HCT116 (cell line): ENCODE data around the gene S100A3. TPM values are rescaled to one million over a fixed set of nuclear protein-coding genes. Genes with fewer than 3 reads are reported as not detected.

Experiments used
- ATAC-seq: fragments of 200-7000 bp; cut with Tn5 transposase; 2 replicates; pipeline ENCODE4 v1.9.1; 2020; ENCODE audit warnings: mild to moderate bottlenecking, moderate library complexity
- BruUV-seq: library from RNA; stranded (reverse); fragments of 400-500 nt; replicated peaks from 2 replicates; lab custom pipeline; 2021; lab: Mats Ljungman, UMichigan
- CTCF ChIA-PET: fragments of 300-600 bp; sonication (Branson Sonifier 250); formaldehyde crosslinking; loops from one replicate; lab custom pipeline; 2021; ENCODE audit warnings: antibody characterized with exemption; lab: Charles Lee
- POLR2A ChIA-PET: fragments of 300-600, 350-600 bp; sonication (Branson Sonifier 250); formaldehyde crosslinking; loops from one replicate; lab custom pipeline; 2021; ENCODE audit warnings: antibody characterized with exemption; lab: Charles Lee
- RAD21 ChIA-PET, 2 experiments: fragments of 300-600 bp; sonication (Branson Sonifier 250); formaldehyde crosslinking; loops; one replicate each; lab custom pipeline; 2023; ENCODE audit warnings: low total read pairs in 2 of 2; ENCODE audit not compliant: uncharacterized antibody in 2 of 2, unreplicated experiment in 2 of 2, low non-redundant PET in 1 of 2; lab: Charles Lee
- DNase-seq: peaks from one replicate; pipeline ENCODE4 v3.0.0-alpha.2; 2010; ENCODE audit warnings: low read depth, low spot score
- H2AFZ ChIP-seq: fragments of 200-600 bp; shearing (Covaris generic), sonication (generic); 2 replicates; pipeline ENCODE4 v1.6.1; 2017; ENCODE audit warnings: low read depth, mixed run types, mixed read lengths, antibody characterized with exemption, low read length; ENCODE audit not compliant: poor library complexity, severe bottlenecking
- H3K27ac ChIP-seq: 2 replicates; pipeline ENCODE4 v1.5.1; 2012; ENCODE audit warnings: low read depth, low read length
- H3K27me3 ChIP-seq: fragments of 200-600 bp; sonication (generic); 2 replicates; pipeline ENCODE4 v1.6.1; 2016; ENCODE audit warnings: mixed run types, low read length, mixed read lengths; ENCODE audit not compliant: insufficient read depth
- H3K36me3 ChIP-seq, 2 experiments: fragments of 200-500 bp in 1 of 2; fragments of 200-600 bp in 1 of 2; sonication (Bioruptor generic) in 1 of 2; sonication (generic) in 1 of 2; 2 replicates each; pipeline versions ENCODE4 v1.5.1 to v1.6.1; 2014 to 2016; ENCODE audit warnings: low read length in 2 of 2, inconsistent platforms in 1 of 2, mixed read lengths in 1 of 2, mixed run types in 1 of 2; ENCODE audit not compliant: insufficient read depth in 2 of 2, control insufficient read depth in 1 of 2
- H3K4me1 ChIP-seq, 2 experiments: fragments of 200-600 bp in 1 of 2; sonication (generic) in 1 of 2; 2 replicates each; pipeline versions ENCODE4 v1.5.1 to v1.6.1; 2012 to 2017; ENCODE audit warnings: low read length in 2 of 2, inconsistent platforms in 1 of 2, mild to moderate bottlenecking in 1 of 2, mixed read lengths in 1 of 2, mixed run types in 1 of 2, moderate library complexity in 1 of 2; ENCODE audit not compliant: insufficient read depth in 2 of 2, control insufficient read depth in 1 of 2
- H3K4me2 ChIP-seq: fragments of 200-600 bp; sonication (generic); 2 replicates; pipeline ENCODE4 v1.6.1; 2017; ENCODE audit warnings: mixed run types, low read length, mixed read lengths
- H3K4me3 ChIP-seq, 2 experiments: fragments of 200-600 bp in 1 of 2; sonication (generic) in 1 of 2; replicated peaks in 1 of 2; 2 replicates each; pipeline ENCODE4 v1.5.1; 2011 to 2016; ENCODE audit warnings: low read length in 2 of 2, control low read depth in 1 of 2, low read depth in 1 of 2, mild to moderate bottlenecking in 1 of 2, mixed read lengths in 1 of 2, mixed run types in 1 of 2
- H3K79me2 ChIP-seq: fragments of 200-600 bp; sonication (generic); 2 replicates; pipeline ENCODE4 v1.6.1; 2017; ENCODE audit warnings: mild to moderate bottlenecking, mixed run types, low read length, moderate library complexity, mixed read lengths; ENCODE audit not compliant: insufficient read depth
- H3K9ac ChIP-seq: fragments of 200-600 bp; sonication (generic); 2 replicates; pipeline ENCODE4 v1.6.1; 2016; ENCODE audit warnings: low read length, mixed read lengths
- H3K9me2 ChIP-seq: fragments of 200-600 bp; sonication (generic), shearing (Covaris generic); 2 replicates; pipeline ENCODE4 v1.6.1; 2017; ENCODE audit warnings: mixed run types, mild to moderate bottlenecking, moderate library complexity; ENCODE audit not compliant: insufficient read depth
- H3K9me3 ChIP-seq, 2 experiments: fragments of 200-500 bp in 1 of 2; fragments of 200-600 bp in 1 of 2; sonication (Bioruptor generic) in 1 of 2; sonication (generic) in 1 of 2; 2 replicates each; pipeline ENCODE4 v1.6.1; 2014 to 2017; ENCODE audit warnings: low read length in 2 of 2, mixed read lengths in 2 of 2, inconsistent platforms in 1 of 2, low read depth in 1 of 2, mild to moderate bottlenecking in 1 of 2, mixed run types in 1 of 2, moderate library complexity in 1 of 2; ENCODE audit not compliant: control insufficient read depth in 1 of 2, insufficient read depth in 1 of 2
- H4K20me1 ChIP-seq: fragments of 200-600 bp; sonication (generic), shearing (Covaris generic); 2 replicates; pipeline ENCODE4 v1.6.1; 2017; ENCODE audit warnings: mixed run types, mild to moderate bottlenecking, moderate library complexity; ENCODE audit not compliant: insufficient read depth
- CTCF ChIP-seq, 3 experiments: fragments of 200-600 bp in 1 of 3; sonication (generic) in 1 of 3; IDR thresholded peaks in 2 of 3; conservative IDR thresholded peaks in 1 of 3; 2 replicates each; pipeline ENCODE4 v1.5.1; 2012 to 2017; ENCODE audit warnings: low read depth in 2 of 3, low read length in 2 of 3, antibody characterized with exemption in 1 of 3, borderline replicate concordance in 1 of 3, control low read depth in 1 of 3, mild to moderate bottlenecking in 1 of 3, mixed read lengths in 1 of 3, mixed run types in 1 of 3, moderate library complexity in 1 of 3; ENCODE audit not compliant: insufficient read depth in 1 of 3
- EGR1 ChIP-seq: IDR thresholded peaks from 2 replicates; pipeline ENCODE4 v1.6.1; 2012; ENCODE audit warnings: low read depth
- EZH2 ChIP-seq: fragments of 200-600 bp; sonication (generic); IDR thresholded peaks from 2 replicates; pipeline ENCODE4 v1.6.1; 2017; ENCODE audit warnings: antibody characterized with exemption, mixed run types
- EZH2phosphoT487 ChIP-seq: fragments of 200-600 bp; IDR thresholded peaks from 2 replicates; pipeline ENCODE4 v1.6.1; 2018; ENCODE audit warnings: antibody characterized with exemption, borderline replicate concordance
- FOSL1 ChIP-seq: IDR thresholded peaks from 2 replicates; pipeline ENCODE4 v1.6.1; 2012; ENCODE audit warnings: low read depth
- JUND ChIP-seq: IDR thresholded peaks from 2 replicates; pipeline ENCODE4 v1.6.1; 2012
- MAX ChIP-seq: IDR thresholded peaks from 2 replicates; pipeline ENCODE4 v1.6.1; 2012
- POLR2A ChIP-seq: IDR thresholded peaks from 2 replicates; pipeline ENCODE4 v1.7.0; 2011; ENCODE audit warnings: borderline replicate concordance; ENCODE audit not compliant: insufficient read depth, insufficient read length; ENCODE audit errors: extremely low read depth
- POLR2AphosphoS5 ChIP-seq: IDR thresholded peaks from 2 replicates; pipeline ENCODE4 v1.6.1; 2011; ENCODE audit warnings: mild to moderate bottlenecking, low read depth, low read length, moderate library complexity
- RAD21 ChIP-seq: IDR thresholded peaks from 2 replicates; pipeline ENCODE4 v1.6.1; 2012; ENCODE audit warnings: low read depth, mild to moderate bottlenecking
- SP1 ChIP-seq: IDR thresholded peaks from 2 replicates; pipeline ENCODE4 v1.6.1; 2012; ENCODE audit warnings: low read depth
- SRF ChIP-seq: IDR thresholded peaks from 2 replicates; pipeline ENCODE4 v1.6.1; 2012; ENCODE audit warnings: low read depth
- TCF7L2 ChIP-seq: IDR thresholded peaks from 2 replicates; pipeline ENCODE4 v1.7.0; 2011; ENCODE audit warnings: borderline replicate concordance, inconsistent platforms; ENCODE audit not compliant: insufficient read depth, insufficient read length; ENCODE audit errors: extremely low read depth
- intact Hi-C: fragments of 100-400 bp; cut with micrococcal nuclease; formaldehyde crosslinking; loops from 2 replicates; pipeline ENCODE4 v1.10.0; 2022
- total RNA-seq: library from RNA; stranded (reverse); gene quantifications from one replicate; pipeline ENCODE4 v1.2.1, GENCODE V29; 2021; ENCODE audit not compliant: unreplicated experiment

Gene S100A3
- total RNA-seq, 1 experiment from 2014 or later: 4.2 TPM

GRCh38 chr1:153550398-153550758 is 1.3 kb upstream of the S100A3 start:
- Histone ChIP-seq H3K79me2 (peaks cover 2% of the 10 kb centered on the region; the same call in 1 of the 2 replicates), H4K20me1 (no peaks in the 10 kb centered on the region), H3K36me3 (no peaks in the 10 kb centered on the region), H3K27ac (no peak overlapping the region; the same call in 1 of the 2 replicates), H3K9me2 (no peaks in the 10 kb centered on the region), H3K4me1 (peaks cover 65 to 90% of the 10 kb centered on the region in 2 experiments), H2AFZ (no peak overlapping the region), H3K27me3 (no peaks in the 10 kb centered on the region), H3K4me2 (peak overlapping the region; percentile 77), H3K9me3 (no peaks in the 10 kb centered on the region), H3K9ac (peak overlapping the region; percentile 81), H3K4me3 (no peak overlapping the region)
- ATAC-seq (no peak), DNase-seq (no peak)
- ChIA-PET CTCF (interaction anchor here (2.6 kb wide), 1 partner anchor 16 kb away, joined by 11 read pairs; no protein-coding TSS in a partner anchor), RAD21 (no interaction called here), POLR2A (interaction anchor here (1.1 to 8.1 kb wide), 2 partner anchors 15 to 16 kb away, joined by 3 to 78 read pairs; partner anchors contain the start of gene S100A6)
- intact Hi-C loops: no loop called here
- TF ChIP-seq SP1 (no peak), FOSL1 (no peak), RAD21 (no peak), POLR2AphosphoS5 (no peak), MAX (no peak), POLR2A (no peak), TCF7L2 (no peak), SRF (no peak), EZH2 (no peak), CTCF (IDR thresholded peaks at IDR 0.05 in 2 of 3, conservative IDR thresholded peaks at IDR 0.05 in 1 of 3; ENCODE audit: borderline replicate concordance in 1 of 3, insufficient read depth in 1 of 3, low read depth in 2 of 3, low read length in 2 of 3) (no peak), EZH2phosphoT487 (no peak), JUND (no peak), EGR1 (no peak)
- no TSS peak for BruUV-seq
